ENCODE data around the gene FNIP2. TPM values are rescaled to one million over a fixed set of nuclear protein-coding genes. Genes with fewer than 3 reads are reported as not detected.
A peak's percentile ranks its signal among the peaks of the same experiment; 100 is the strongest.

Gene FNIP2
- total RNA-seq, 1 donor from 2014 or later: 18.5 TPM

- peak overlapping the region; percentile 89 for H3K4me3 ChIP-seq (ENCODE audit: insufficient read depth, low read depth, low read length)
- no peaks in the 10 kb centered on the region for H3K9me3 ChIP-seq (ENCODE audit: insufficient read depth, low read depth, low read length)
- TF ChIP-seq CTCF (IDR thresholded peaks at IDR 0.05; ENCODE audit: insufficient read depth, low read depth, low read length) (no peak), EZH2 (IDR thresholded peaks at IDR 0.05; ENCODE audit: insufficient read depth, low read length) (no peak)
- H3K36me3 ChIP-seq (ENCODE audit: insufficient read depth, low read length): peaks cover 32% of the 10 kb centered on the region
- H3K27ac ChIP-seq (ENCODE audit: low read depth, low read length): peak overlapping the region; percentile 95
- H3K4me2 ChIP-seq (ENCODE audit: low read length): peak overlapping the region; percentile 94
- peak overlapping the region; percentile 84 for H3K27ac Mint-ChIP-seq (ENCODE audit: unreplicated experiment)
- no peaks in the 10 kb centered on the region for H3K27me3 ChIP-seq (ENCODE audit: insufficient read depth, low read length)
- peak overlapping the region; percentile 93 for H2AFZ ChIP-seq (ENCODE audit: low read depth, low read length)
- peak overlapping the region; percentile 94 for H3K4me3 Mint-ChIP-seq (ENCODE audit: unreplicated experiment)
- peaks cover 40% of the 10 kb centered on the region for H3K79me2 ChIP-seq (ENCODE audit: insufficient read depth, low read length)
- DNase-seq (ENCODE audit: low read depth) (peak; percentile 56), FAIRE-seq (no peak)
- peaks cover 7% of the 10 kb centered on the region for H4K20me1 ChIP-seq (ENCODE audit: insufficient read depth, low read length)
- peaks cover 9% of the 10 kb centered on the region for H3K4me1 ChIP-seq (ENCODE audit: insufficient read depth, low read length)
- peaks cover 4% of the 10 kb centered on the region for H3K36me3 Mint-ChIP-seq (ENCODE audit: low read depth, unreplicated experiment)
- H3K4me1 Mint-ChIP-seq (ENCODE audit: low read depth, unreplicated experiment): peaks cover 3% of the 10 kb centered on the region
- no peaks in the 10 kb centered on the region for H3K27me3 Mint-ChIP-seq (ENCODE audit: low read depth, unreplicated experiment)
- no peaks in the 10 kb centered on the region for H3K9me3 Mint-ChIP-seq (ENCODE audit: unreplicated experiment)
- peak overlapping the region; percentile 95 for H3K9ac ChIP-seq (ENCODE audit: low read length)
Measured at GRCh38 chr4:158722291-158722916, 46.4 kb upstream of the FNIP2 start.

- TF ChIP-seq CTCF (IDR thresholded peaks at IDR 0.05; ENCODE audit: insufficient read depth, low read depth, low read length): no peak
- TF ChIP-seq EZH2 (IDR thresholded peaks at IDR 0.05; ENCODE audit: insufficient read depth, low read length): no peak
- peaks cover 7% of the 10 kb centered on the region for H4K20me1 ChIP-seq (ENCODE audit: insufficient read depth, low read length)
- H3K36me3 ChIP-seq (ENCODE audit: insufficient read depth, low read length): peaks cover 28% of the 10 kb centered on the region
- peak within 1 kb of the TSS; percentile 94 for H3K4me2 ChIP-seq (ENCODE audit: low read length)
- peak; percentile 58 for DNase-seq (ENCODE audit: low read depth)
- H3K79me2 ChIP-seq (ENCODE audit: insufficient read depth, low read length): peaks cover 40% of the 10 kb centered on the region
- peak within 1 kb of the TSS; percentile 95 for H3K9ac ChIP-seq (ENCODE audit: low read length)
- peak within 1 kb of the TSS; percentile 89 for H3K4me3 ChIP-seq (ENCODE audit: insufficient read depth, low read depth, low read length)
- H2AFZ ChIP-seq (ENCODE audit: low read depth, low read length): peak within 1 kb of the TSS; percentile 93
- peak within 1 kb of the TSS; percentile 84 for H3K27ac Mint-ChIP-seq (ENCODE audit: unreplicated experiment)
- H3K4me1 ChIP-seq (ENCODE audit: insufficient read depth, low read length): peaks cover 9% of the 10 kb centered on the region
- no peaks in the 10 kb centered on the region for H3K27me3 ChIP-seq (ENCODE audit: insufficient read depth, low read length)
- H3K9me3 ChIP-seq (ENCODE audit: insufficient read depth, low read depth, low read length): no peaks in the 10 kb centered on the region
- peaks cover 3% of the 10 kb centered on the region for H3K4me1 Mint-ChIP-seq (ENCODE audit: low read depth, unreplicated experiment)
- H3K27me3 Mint-ChIP-seq (ENCODE audit: low read depth, unreplicated experiment): no peaks in the 10 kb centered on the region
- H3K9me3 Mint-ChIP-seq (ENCODE audit: unreplicated experiment): no peaks in the 10 kb centered on the region
- FAIRE-seq: no peak
- peak within 1 kb of the TSS; percentile 95 for H3K27ac ChIP-seq (ENCODE audit: low read depth, low read length)
- peak within 1 kb of the TSS; percentile 94 for H3K4me3 Mint-ChIP-seq (ENCODE audit: unreplicated experiment)
- peaks cover 2% of the 10 kb centered on the region for H3K36me3 Mint-ChIP-seq (ENCODE audit: low read depth, unreplicated experiment)
Measured at GRCh38 chr4:158722917-158723793, 45.7 kb upstream of the FNIP2 start, which contains the start of gene PPID. PPID (minus strand) TSS chr4:158723396; CDS start chr4:158723288, 108 bp downstream.
